Measurements from ENCODE around the gene GSG1.
"Not testable (repeated sequence)": the region's sequence is repeated elsewhere in the genome, so short reads cannot be mapped to it uniquely, and the experiment has no call there.

GSG1 gene

GRCh38 chr12:13066014-13066413 lies 37.5 kb downstream of the GSG1 start:
- Histone ChIP-seq H3K27me3 (replicated peaks; ENCODE audit: control insufficient read depth, insufficient read depth, low read length, poor library complexity, severe bottlenecking) (no peaks in the 10 kb centered on the region), H3K27ac (ENCODE audit: insufficient read depth, low read length, poor library complexity, severe bottlenecking) (no peak overlapping the region), H3K36me3 (ENCODE audit: control insufficient read depth, insufficient read depth, low read length) (peaks cover 4% of the 10 kb centered on the region), H3K9me3 (ENCODE audit: control insufficient read depth, low read length) (no peaks in the 10 kb centered on the region), H3K4me1 (ENCODE audit: control insufficient read depth, insufficient read depth, low read length, poor library complexity, severe bottlenecking) (no peaks in the 10 kb centered on the region), H3K4me3 (ENCODE audit: insufficient read depth, low read depth, low read length, poor library complexity, severe bottlenecking) (no peak overlapping the region)
- no peak for DNase-seq

- no peaks in the 10 kb centered on the region for H3K4me1 ChIP-seq (ENCODE audit: control insufficient read depth, insufficient read depth, low read length, poor library complexity, severe bottlenecking)
- no peak for DNase-seq
- H3K36me3 ChIP-seq (ENCODE audit: control insufficient read depth, insufficient read depth, low read length): peaks cover 8% of the 10 kb centered on the region
- H3K9me3 ChIP-seq (ENCODE audit: control insufficient read depth, low read length): no peaks in the 10 kb centered on the region
- H3K27ac ChIP-seq (ENCODE audit: insufficient read depth, low read length, poor library complexity, severe bottlenecking): no peak overlapping the region
- H3K4me3 ChIP-seq (ENCODE audit: insufficient read depth, low read depth, low read length, poor library complexity, severe bottlenecking): no peak overlapping the region
- no peaks in the 10 kb centered on the region for H3K27me3 ChIP-seq (replicated peaks; ENCODE audit: control insufficient read depth, insufficient read depth, low read length, poor library complexity, severe bottlenecking)
Observed at GRCh38 chr12:13062669-13063068, 40.8 kb downstream of the GSG1 start.

- Histone ChIP-seq H3K4me3 (ENCODE audit: insufficient read depth, low read depth, low read length, poor library complexity, severe bottlenecking) (no peak overlapping the region), H3K4me1 (ENCODE audit: control insufficient read depth, insufficient read depth, low read length, poor library complexity, severe bottlenecking) (no peaks in the 10 kb centered on the region), H3K36me3 (ENCODE audit: control insufficient read depth, insufficient read depth, low read length) (peaks cover 8% of the 10 kb centered on the region), H3K27me3 (replicated peaks; ENCODE audit: control insufficient read depth, insufficient read depth, low read length, poor library complexity, severe bottlenecking) (no peaks in the 10 kb centered on the region), H3K27ac (ENCODE audit: insufficient read depth, low read length, poor library complexity, severe bottlenecking) (no peak overlapping the region), H3K9me3 (ENCODE audit: control insufficient read depth, low read length) (no peaks in the 10 kb centered on the region)
- DNase-seq: no peak
Observed at GRCh38 chr12:13061377-13061776, 42.1 kb downstream of the GSG1 start.

DNA sequence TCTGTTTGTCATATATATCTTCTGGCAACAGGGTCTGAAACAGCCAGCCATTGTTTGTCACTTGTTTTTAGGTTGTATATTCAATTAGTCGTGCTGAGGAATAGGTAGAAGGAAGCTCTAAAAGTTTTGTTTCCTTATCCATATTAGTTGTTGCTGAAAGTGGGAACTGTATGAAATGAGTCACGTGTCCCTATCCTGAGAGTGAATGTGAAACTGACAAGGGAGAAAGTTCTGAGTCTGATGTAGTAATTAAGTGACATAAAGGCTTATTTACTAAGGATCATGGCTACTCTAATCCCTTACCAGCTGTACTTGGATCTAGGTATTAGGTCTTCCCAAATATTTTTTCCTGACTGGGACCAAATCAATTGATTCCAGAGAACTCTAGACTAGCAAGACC lies 42.9 kb downstream of the GSG1 start:
- no peaks in the 10 kb centered on the region for H3K9me3 ChIP-seq (ENCODE audit: control insufficient read depth, low read length)
- H3K4me3 ChIP-seq (ENCODE audit: insufficient read depth, low read depth, low read length, poor library complexity, severe bottlenecking): no peak overlapping the region
- H3K27me3 ChIP-seq (replicated peaks; ENCODE audit: control insufficient read depth, insufficient read depth, low read length, poor library complexity, severe bottlenecking): no peaks in the 10 kb centered on the region
- no peak for DNase-seq
- H3K27ac ChIP-seq (ENCODE audit: insufficient read depth, low read length, poor library complexity, severe bottlenecking): no peak overlapping the region
- peaks cover 8% of the 10 kb centered on the region for H3K36me3 ChIP-seq (ENCODE audit: control insufficient read depth, insufficient read depth, low read length)
- H3K4me1 ChIP-seq (ENCODE audit: control insufficient read depth, insufficient read depth, low read length, poor library complexity, severe bottlenecking): no peaks in the 10 kb centered on the region

DNA sequence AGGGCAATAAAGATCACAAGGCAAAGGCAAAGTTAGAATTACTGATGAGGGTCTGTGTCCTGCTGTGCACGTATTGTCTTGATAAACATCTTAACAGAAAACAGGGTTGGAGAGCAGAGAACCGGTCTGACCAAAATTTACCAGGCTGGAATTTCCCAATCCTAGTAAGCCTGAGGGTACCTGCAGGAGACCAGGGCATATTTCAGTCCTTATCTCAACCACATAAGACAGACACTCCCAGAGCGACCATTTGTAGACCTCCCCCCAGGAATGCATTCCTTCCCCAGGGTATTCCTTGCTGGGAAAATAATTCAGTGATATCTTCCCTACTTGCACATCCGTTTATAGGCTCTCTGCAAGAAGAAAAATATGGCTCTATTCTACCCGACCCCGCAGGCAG lies 49.9 kb downstream of the GSG1 start:
- not testable (repeated sequence) for H3K36me3 ChIP-seq (ENCODE audit: control insufficient read depth, insufficient read depth, low read length); H3K9me3 ChIP-seq (ENCODE audit: control insufficient read depth, low read length); H3K27ac ChIP-seq (ENCODE audit: insufficient read depth, low read length, poor library complexity, severe bottlenecking); H3K27me3 ChIP-seq (replicated peaks; ENCODE audit: control insufficient read depth, insufficient read depth, low read length, poor library complexity, severe bottlenecking); DNase-seq; H3K4me3 ChIP-seq (ENCODE audit: insufficient read depth, low read depth, low read length, poor library complexity, severe bottlenecking); H3K4me1 ChIP-seq (ENCODE audit: control insufficient read depth, insufficient read depth, low read length, poor library complexity, severe bottlenecking)

DNA sequence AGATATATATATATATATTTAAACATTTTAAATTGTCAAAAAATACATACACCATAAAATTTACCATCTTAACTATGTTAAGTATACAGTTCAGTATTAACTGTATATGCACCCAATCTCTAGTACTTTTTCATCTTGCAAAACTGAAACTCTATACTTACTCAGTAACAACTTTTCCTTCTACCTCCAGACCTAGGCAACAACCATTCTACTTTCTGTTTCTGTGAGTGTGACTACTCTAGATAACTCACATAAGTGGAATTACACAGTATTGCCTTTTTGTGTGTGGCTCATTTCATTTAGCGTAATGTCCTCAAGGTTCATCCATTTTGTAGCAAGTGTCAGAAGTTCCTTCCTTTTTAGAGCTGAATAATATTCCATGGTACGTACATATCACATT lies 51.0 kb downstream of the GSG1 start:
- Histone ChIP-seq H3K9me3 (ENCODE audit: control insufficient read depth, low read length) (no peaks in the 10 kb centered on the region), H3K27ac (ENCODE audit: insufficient read depth, low read length, poor library complexity, severe bottlenecking) (no peak overlapping the region)

DNA sequence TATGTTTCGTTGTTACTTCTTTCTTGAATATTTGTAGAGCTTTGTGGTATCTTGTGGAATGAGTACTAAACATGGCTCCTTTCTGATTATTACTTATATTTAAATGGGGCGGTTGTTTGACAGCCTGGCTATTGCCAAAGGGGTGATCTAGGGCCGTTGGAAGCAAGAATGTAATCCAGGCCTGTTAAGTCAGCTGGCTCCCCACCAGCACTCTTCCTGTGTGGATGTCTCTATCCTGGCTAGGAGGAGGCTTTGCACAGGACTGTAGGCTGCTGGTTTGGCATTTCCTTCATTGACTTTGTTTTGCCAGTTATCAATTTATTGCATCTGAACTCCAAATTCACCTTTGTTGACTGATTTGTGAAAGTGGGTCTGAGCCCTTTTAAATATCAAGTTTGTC lies 53.7 kb downstream of the GSG1 start:
- Histone ChIP-seq H3K27me3 (replicated peaks; ENCODE audit: control insufficient read depth, insufficient read depth, low read length, poor library complexity, severe bottlenecking) (no peaks in the 10 kb centered on the region), H3K9me3 (ENCODE audit: control insufficient read depth, low read length) (no peaks in the 10 kb centered on the region), H3K27ac (ENCODE audit: insufficient read depth, low read length, poor library complexity, severe bottlenecking) (no peak overlapping the region), H3K4me3 (ENCODE audit: insufficient read depth, low read depth, low read length, poor library complexity, severe bottlenecking) (no peak overlapping the region), H3K4me1 (ENCODE audit: control insufficient read depth, insufficient read depth, low read length, poor library complexity, severe bottlenecking) (no peaks in the 10 kb centered on the region), H3K36me3 (ENCODE audit: control insufficient read depth, insufficient read depth, low read length) (no peaks in the 10 kb centered on the region)
- no peak for DNase-seq

More for the DNA sequence above, 51.0 kb downstream of the GSG1 start:
- no peak for DNase-seq
- Histone ChIP-seq H3K4me1 (ENCODE audit: control insufficient read depth, insufficient read depth, low read length, poor library complexity, severe bottlenecking) (no peaks in the 10 kb centered on the region), H3K36me3 (ENCODE audit: control insufficient read depth, insufficient read depth, low read length) (no peaks in the 10 kb centered on the region), H3K4me3 (ENCODE audit: insufficient read depth, low read depth, low read length, poor library complexity, severe bottlenecking) (no peak overlapping the region), H3K27me3 (replicated peaks; ENCODE audit: control insufficient read depth, insufficient read depth, low read length, poor library complexity, severe bottlenecking) (no peaks in the 10 kb centered on the region)

DNA sequence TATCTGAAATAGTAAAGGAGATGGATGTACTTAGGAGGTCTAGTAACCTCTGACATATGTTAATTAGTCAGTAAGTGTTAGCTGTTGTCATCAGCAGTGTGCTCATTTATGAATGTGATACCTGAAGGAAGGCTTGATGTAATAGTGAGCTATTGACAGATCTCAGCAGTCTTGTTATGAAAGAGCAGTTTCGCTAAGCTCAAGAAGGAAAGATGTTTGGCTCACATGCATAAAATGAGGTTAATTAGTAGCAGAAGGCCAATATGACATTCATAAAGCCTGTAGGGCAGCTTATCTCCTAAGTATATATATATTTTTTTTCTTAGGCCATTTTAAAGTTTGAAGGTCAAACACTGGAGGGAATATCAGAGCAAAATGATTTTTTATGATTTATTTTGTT lies 56.5 kb downstream of the GSG1 start:
- H3K9me3 ChIP-seq (ENCODE audit: control insufficient read depth, low read length): no peaks in the 10 kb centered on the region
- no peak overlapping the region for H3K27ac ChIP-seq (ENCODE audit: insufficient read depth, low read length, poor library complexity, severe bottlenecking)
- peaks cover 5% of the 10 kb centered on the region for H3K4me1 ChIP-seq (ENCODE audit: control insufficient read depth, insufficient read depth, low read length, poor library complexity, severe bottlenecking)
- no peak overlapping the region for H3K4me3 ChIP-seq (ENCODE audit: insufficient read depth, low read depth, low read length, poor library complexity, severe bottlenecking)
- no peaks in the 10 kb centered on the region for H3K27me3 ChIP-seq (replicated peaks; ENCODE audit: control insufficient read depth, insufficient read depth, low read length, poor library complexity, severe bottlenecking)
- no peaks in the 10 kb centered on the region for H3K36me3 ChIP-seq (ENCODE audit: control insufficient read depth, insufficient read depth, low read length)
- DNase-seq: no peak

DNA sequence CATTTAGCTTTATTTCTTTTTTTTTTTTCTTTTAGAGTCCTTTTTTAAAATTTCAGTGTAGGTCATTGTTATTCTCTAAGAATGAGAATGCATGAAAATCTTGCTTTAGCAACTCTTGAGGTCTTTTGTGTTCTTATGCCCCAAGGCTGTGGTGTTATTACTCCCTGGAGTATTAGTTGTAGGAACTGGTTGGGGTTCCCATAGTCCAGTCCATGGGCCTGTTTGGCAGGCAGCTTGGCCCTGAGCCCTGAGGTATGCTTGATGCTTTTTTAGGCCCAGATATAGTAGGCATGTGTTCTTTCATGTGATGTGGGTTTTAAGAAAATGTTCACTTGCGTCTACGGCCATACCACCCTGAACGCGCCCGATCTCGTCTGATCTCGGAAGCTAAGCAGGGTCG lies 57.7 kb downstream of the GSG1 start:
- Histone ChIP-seq H3K9me3 (ENCODE audit: control insufficient read depth, low read length) (no peaks in the 10 kb centered on the region), H3K4me1 (ENCODE audit: control insufficient read depth, insufficient read depth, low read length, poor library complexity, severe bottlenecking) (peaks cover 5% of the 10 kb centered on the region), H3K36me3 (ENCODE audit: control insufficient read depth, insufficient read depth, low read length) (no peaks in the 10 kb centered on the region), H3K4me3 (ENCODE audit: insufficient read depth, low read depth, low read length, poor library complexity, severe bottlenecking) (no peak overlapping the region), H3K27ac (ENCODE audit: insufficient read depth, low read length, poor library complexity, severe bottlenecking) (no peak overlapping the region), H3K27me3 (replicated peaks; ENCODE audit: control insufficient read depth, insufficient read depth, low read length, poor library complexity, severe bottlenecking) (no peaks in the 10 kb centered on the region)
- no peak for DNase-seq

GRCh38 chr12:13044906-13045299 lies 58.6 kb downstream of the GSG1 start:
- Histone ChIP-seq H3K27me3 (replicated peaks; ENCODE audit: control insufficient read depth, insufficient read depth, low read length, poor library complexity, severe bottlenecking) (no peaks in the 10 kb centered on the region), H3K27ac (ENCODE audit: insufficient read depth, low read length, poor library complexity, severe bottlenecking) (peak overlapping the region; percentile 41), H3K36me3 (ENCODE audit: control insufficient read depth, insufficient read depth, low read length) (no peaks in the 10 kb centered on the region), H3K4me3 (ENCODE audit: insufficient read depth, low read depth, low read length, poor library complexity, severe bottlenecking) (peak overlapping the region; percentile 98), H3K4me1 (ENCODE audit: control insufficient read depth, insufficient read depth, low read length, poor library complexity, severe bottlenecking) (peaks cover 5% of the 10 kb centered on the region), H3K9me3 (ENCODE audit: control insufficient read depth, low read length) (no peaks in the 10 kb centered on the region)
- DNase-seq: no peak
